ENCODE data around the gene LCN15. TPM values are rescaled to one million over a fixed set of nuclear protein-coding genes. Genes with fewer than 3 reads are reported as not detected.

The LCN15 gene
- total RNA-seq, 1 experiment from 2014 or later = 0.05 TPM

- H3K36me3 ChIP-seq (ENCODE audit: control insufficient read depth, insufficient read depth, low read length) = no peaks in the 10 kb centered on the region
- no peak for ATAC-seq
- no peaks in the 10 kb centered on the region for H3K27me3 ChIP-seq (ENCODE audit: control insufficient read depth, insufficient read depth, low read length)
- CTCF ChIA-PET = no interaction called here
- no peak overlapping the region for H3K4me3 ChIP-seq (ENCODE audit: low read depth in 2 of 2, low read length in 2 of 2)
- in situ Hi-C loops (cut with HindIII; ENCODE audit: low pct_unique_long_range_greater_than_20kb, low sequenced_read_pairs) = no loop called here
- TF ChIP-seq SIN3A (IDR thresholded peaks at IDR 0.05; ENCODE audit: borderline replicate concordance, insufficient read depth, low read depth, low read length) (no peak), TCF7L2 (IDR thresholded peaks at IDR 0.05; ENCODE audit: low read depth, low read length) (no peak), CTCF (IDR thresholded peaks at IDR 0.05) (no peak), REST (IDR thresholded peaks at IDR 0.05; ENCODE audit: insufficient read depth in 1 of 2, low read depth in 2 of 2, low read length in 1 of 2) (no peak), POLR2AphosphoS5 (IDR thresholded peaks at IDR 0.05; ENCODE audit: low read depth, low read length) (no peak)
- POLR2A ChIA-PET = no interaction called here
- intact Hi-C loops (cut with micrococcal nuclease; ENCODE audit: unreplicated experiment) = no loop called here
- DNase-seq (ENCODE audit: low read depth, low spot score) = no peak
- BruUV-seq (replicated peaks) = no TSS peak
- H3K27ac ChIP-seq (ENCODE audit: low read length) = no peak overlapping the region
- no peaks in the 10 kb centered on the region for H3K4me1 ChIP-seq (ENCODE audit: control insufficient read depth, insufficient read depth, low read length)
- H3K9me3 ChIP-seq (ENCODE audit: control insufficient read depth, insufficient read depth, low read depth, low read length) = no peaks in the 10 kb centered on the region
Measured at GRCh38 chr9:136738960-136739359, 25.4 kb downstream of the LCN15 start.

DNA sequence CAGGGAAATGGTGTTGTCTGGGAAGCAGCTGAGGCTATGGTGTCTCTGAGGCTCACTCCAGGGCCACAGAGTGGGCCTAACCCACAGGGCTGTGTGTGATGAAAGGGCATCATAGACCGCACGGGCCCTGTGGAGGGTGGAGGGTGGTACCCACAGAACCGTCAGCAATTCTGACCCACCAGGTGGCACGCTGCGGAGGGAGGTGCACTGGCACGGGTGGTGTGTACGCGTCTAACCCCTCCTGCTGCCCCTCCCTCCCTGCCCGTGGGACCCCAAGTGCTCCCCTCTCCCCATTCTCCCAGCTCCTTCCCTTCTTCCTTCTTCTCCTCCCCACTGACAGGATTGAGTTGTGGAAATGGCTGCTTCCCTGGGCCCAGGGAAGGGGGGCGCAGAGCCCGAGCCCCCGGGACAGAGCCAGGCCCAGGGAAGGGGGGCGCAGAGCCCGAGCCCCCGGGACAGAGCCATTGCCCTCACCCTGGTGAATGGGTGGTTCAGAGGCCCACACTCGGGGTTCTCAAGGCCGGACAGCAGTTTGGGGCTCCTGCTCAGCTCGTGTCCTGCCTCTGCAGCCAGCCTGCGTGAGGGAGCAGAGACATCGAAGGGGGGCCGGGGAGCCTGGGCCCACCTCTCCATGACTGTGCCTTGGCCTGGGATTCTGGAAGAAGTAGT lies 28.4 kb downstream of the LCN15 start:
- TF ChIP-seq REST (IDR thresholded peaks at IDR 0.05; ENCODE audit: insufficient read depth in 1 of 2, low read depth in 2 of 2, low read length in 1 of 2) = no peak
- TF ChIP-seq TCF7L2 (IDR thresholded peaks at IDR 0.05; ENCODE audit: low read depth, low read length) = no peak
- TF ChIP-seq SIN3A (IDR thresholded peaks at IDR 0.05; ENCODE audit: borderline replicate concordance, insufficient read depth, low read depth, low read length) = no peak
- TF ChIP-seq CTCF (IDR thresholded peaks at IDR 0.05) = no peak
- TF ChIP-seq POLR2AphosphoS5 (IDR thresholded peaks at IDR 0.05; ENCODE audit: low read depth, low read length) = no peak
- Histone ChIP-seq H3K4me3 (ENCODE audit: low read depth in 2 of 2, low read length in 2 of 2) (no peak overlapping the region), H3K27ac (ENCODE audit: low read length) (no peak overlapping the region), H3K27me3 (ENCODE audit: control insufficient read depth, insufficient read depth, low read length) (no peaks in the 10 kb centered on the region), H3K36me3 (ENCODE audit: control insufficient read depth, insufficient read depth, low read length) (no peaks in the 10 kb centered on the region), H3K9me3 (ENCODE audit: control insufficient read depth, insufficient read depth, low read depth, low read length) (no peaks in the 10 kb centered on the region), H3K4me1 (ENCODE audit: control insufficient read depth, insufficient read depth, low read length) (no peaks in the 10 kb centered on the region)
- ATAC-seq (peak; percentile 39; the same call in 1 of the 2 replicates), DNase-seq (ENCODE audit: low read depth, low spot score) (no peak)
- CTCF ChIA-PET = interaction anchor here (0.7 kb wide), 1 partner anchor 28 kb away, joined by 6 read pairs; no protein-coding TSS in a partner anchor
- POLR2A ChIA-PET = no interaction called here
- intact Hi-C loops (cut with micrococcal nuclease; ENCODE audit: unreplicated experiment) (no loop called here), in situ Hi-C loops (cut with HindIII; ENCODE audit: low pct_unique_long_range_greater_than_20kb, low sequenced_read_pairs) (no loop called here)
- no TSS peak for BruUV-seq (replicated peaks)

Measured in Panc1 (cell line).